ENCODE measurements around the gene MYH11. TPM values are rescaled to one million over a fixed set of nuclear protein-coding genes. Genes with fewer than 3 reads are reported as not detected.

The MYH11 gene
- total RNA-seq, 1 experiment from 2014 or later, result 0.05 TPM

- CTCF ChIA-PET, result interaction anchor here (0.5 kb wide), 1 partner anchor 499 kb away, joined by 6 read pairs; no protein-coding TSS in a partner anchor
- H3K4me3 Mint-ChIP-seq (ENCODE audit: low read depth, unreplicated experiment), result no peak overlapping the region
- intact Hi-C loops (cut with micrococcal nuclease; ENCODE audit: unreplicated experiment), result no loop called here
- BruUV-seq (replicated peaks), result no TSS peak
- no peaks in the 10 kb centered on the region for H3K9me3 Mint-ChIP-seq (ENCODE audit: low read depth, unreplicated experiment)
- no peaks in the 10 kb centered on the region for H3K27me3 Mint-ChIP-seq (ENCODE audit: unreplicated experiment)
- no peak overlapping the region for H3K27ac Mint-ChIP-seq (ENCODE audit: unreplicated experiment)
- DNase-seq, result no peak
- H3K36me3 Mint-ChIP-seq (ENCODE audit: insufficient read depth, unreplicated experiment), result peaks cover 30% of the 10 kb centered on the region
- no peaks in the 10 kb centered on the region for H3K4me1 Mint-ChIP-seq (ENCODE audit: low read depth, unreplicated experiment)
- no peak for TF ChIP-seq CTCF (IDR thresholded peaks at IDR 0.05; ENCODE audit: unreplicated experiment)
These were observed 185.2 kb downstream of the MYH11 start for GRCh38 chr16:15671530-15672117.

GRCh38 chr16:15667091-15667742 is 189.6 kb downstream of the MYH11 start:
- intact Hi-C loops (cut with micrococcal nuclease; ENCODE audit: unreplicated experiment), result no loop called here
- DNase-seq, result no peak
- no peaks in the 10 kb centered on the region for H3K27me3 Mint-ChIP-seq (ENCODE audit: unreplicated experiment)
- TF ChIP-seq CTCF (IDR thresholded peaks at IDR 0.05; ENCODE audit: unreplicated experiment), result no peak
- H3K4me3 Mint-ChIP-seq (ENCODE audit: low read depth, unreplicated experiment), result no peak overlapping the region
- no TSS peak for BruUV-seq (replicated peaks)
- CTCF ChIA-PET, result interaction anchor here (0.5 to 0.6 kb wide), 2 partner anchors 68 to 262 kb away, joined by 3 to 4 read pairs; no protein-coding TSS in a partner anchor
- H3K27ac Mint-ChIP-seq (ENCODE audit: unreplicated experiment), result no peak overlapping the region
- H3K4me1 Mint-ChIP-seq (ENCODE audit: low read depth, unreplicated experiment), result no peaks in the 10 kb centered on the region
- H3K36me3 Mint-ChIP-seq (ENCODE audit: insufficient read depth, unreplicated experiment), result peaks cover 48% of the 10 kb centered on the region
- no peaks in the 10 kb centered on the region for H3K9me3 Mint-ChIP-seq (ENCODE audit: low read depth, unreplicated experiment)

- Mint-ChIP-seq H3K36me3 (ENCODE audit: insufficient read depth, unreplicated experiment) (peaks cover 50% of the 10 kb centered on the region), H3K4me1 (ENCODE audit: low read depth, unreplicated experiment) (no peaks in the 10 kb centered on the region), H3K9me3 (ENCODE audit: low read depth, unreplicated experiment) (no peaks in the 10 kb centered on the region), H3K27me3 (ENCODE audit: unreplicated experiment) (no peaks in the 10 kb centered on the region), H3K27ac (ENCODE audit: unreplicated experiment) (no peak overlapping the region), H3K4me3 (ENCODE audit: low read depth, unreplicated experiment) (no peak overlapping the region)
- no TSS peak for BruUV-seq (replicated peaks)
- CTCF ChIA-PET, result interaction anchor here (0.7 to 0.8 kb wide), 2 partner anchors 20 to 43 kb away, joined by 3 to 4 read pairs; no protein-coding TSS in a partner anchor
- DNase-seq, result no peak
- no peak for TF ChIP-seq CTCF (IDR thresholded peaks at IDR 0.05; ENCODE audit: unreplicated experiment)
- intact Hi-C loops (cut with micrococcal nuclease; ENCODE audit: unreplicated experiment), result no loop called here
These were observed 191.7 kb downstream of the MYH11 start for GRCh38 chr16:15665107-15665506.

- BruUV-seq (replicated peaks), result no TSS peak
- Mint-ChIP-seq H3K27ac (ENCODE audit: unreplicated experiment) (no peak overlapping the region), H3K4me3 (ENCODE audit: low read depth, unreplicated experiment) (no peak overlapping the region), H3K9me3 (ENCODE audit: low read depth, unreplicated experiment) (no peaks in the 10 kb centered on the region), H3K27me3 (ENCODE audit: unreplicated experiment) (no peaks in the 10 kb centered on the region), H3K36me3 (ENCODE audit: insufficient read depth, unreplicated experiment) (peaks cover 14% of the 10 kb centered on the region), H3K4me1 (ENCODE audit: low read depth, unreplicated experiment) (no peaks in the 10 kb centered on the region)
- no peak for DNase-seq
- CTCF ChIA-PET, result no interaction called here
- intact Hi-C loops (cut with micrococcal nuclease; ENCODE audit: unreplicated experiment), result no loop called here
- TF ChIP-seq CTCF (IDR thresholded peaks at IDR 0.05; ENCODE audit: unreplicated experiment), result no peak
These were observed 196.6 kb downstream of the MYH11 start for GRCh38 chr16:15660203-15660601.

Measured in Calu3 (cell line).